KOPT-K1 (cell line): ENCODE results near the gene SLC16A2.

Experiments used
- H3K27ac ChIP-seq: fragments of 200-600 bp; sonication (generic); 2 replicates; pipeline ENCODE4 v1.5.1; 2016; ENCODE audit warnings: antibody characterized with exemption, mild to moderate bottlenecking, low read depth, low read length; ENCODE audit not compliant: poor library complexity, severe bottlenecking
- H3K36me3 ChIP-seq: fragments of 200-600 bp; sonication (generic); 2 replicates; pipeline ENCODE4 v1.5.1; 2017; ENCODE audit warnings: antibody characterized with exemption, mild to moderate bottlenecking, low read length, moderate library complexity; ENCODE audit not compliant: insufficient read depth
- H3K9me3 ChIP-seq: fragments of 200-600 bp; sonication (generic); 2 replicates; pipeline ENCODE4 v1.5.1; 2017; ENCODE audit warnings: antibody characterized with exemption, low read length, mild to moderate bottlenecking; ENCODE audit not compliant: insufficient read depth, poor library complexity, severe bottlenecking

Gene SLC16A2

DNA sequence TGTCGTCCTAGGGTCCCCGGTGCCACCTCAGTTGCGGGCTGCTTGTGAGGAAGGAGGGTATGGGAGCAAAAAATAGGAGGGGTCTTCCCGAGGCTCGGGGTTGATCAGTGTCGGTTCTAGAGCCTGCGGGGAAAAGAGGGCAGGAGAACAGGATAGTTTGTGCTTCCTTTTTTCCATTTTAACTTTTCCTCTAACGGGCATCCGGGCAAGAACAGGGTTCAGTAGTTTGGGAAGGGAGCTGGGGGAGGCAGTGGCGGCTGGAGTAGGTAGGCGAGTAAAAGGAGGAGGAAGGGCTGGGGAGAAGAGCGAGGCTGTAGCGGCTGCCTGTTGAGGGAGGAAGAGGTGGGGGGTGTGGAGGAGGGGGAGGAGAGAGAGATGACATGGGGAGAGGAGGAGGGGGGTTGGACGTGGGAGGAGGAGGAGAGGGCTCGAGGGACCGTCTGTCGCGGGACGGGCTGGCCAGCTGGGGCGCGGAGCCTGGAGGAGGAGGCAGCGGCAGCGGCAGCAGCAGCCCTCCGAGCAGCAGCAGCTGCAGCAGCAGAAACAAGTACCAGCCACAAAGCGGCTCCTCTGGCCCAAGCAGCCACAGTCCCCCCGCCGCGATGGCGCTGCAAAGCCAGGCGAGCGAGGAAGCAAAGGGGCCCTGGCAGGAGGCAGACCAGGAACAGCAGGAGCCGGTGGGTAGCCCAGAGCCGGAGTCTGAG is at the start of gene SLC16A2:
Gene SLC16A2 (plus strand): TSS at position 458 of the 704 bp plus-strand sequence. CDS start 145 bp downstream, at position 603.
- no peaks in the 10 kb centered on the region for H3K36me3 ChIP-seq
- no peak within 1 kb of the TSS for H3K27ac ChIP-seq
- H3K9me3 ChIP-seq: no peaks in the 10 kb centered on the region

DNA sequence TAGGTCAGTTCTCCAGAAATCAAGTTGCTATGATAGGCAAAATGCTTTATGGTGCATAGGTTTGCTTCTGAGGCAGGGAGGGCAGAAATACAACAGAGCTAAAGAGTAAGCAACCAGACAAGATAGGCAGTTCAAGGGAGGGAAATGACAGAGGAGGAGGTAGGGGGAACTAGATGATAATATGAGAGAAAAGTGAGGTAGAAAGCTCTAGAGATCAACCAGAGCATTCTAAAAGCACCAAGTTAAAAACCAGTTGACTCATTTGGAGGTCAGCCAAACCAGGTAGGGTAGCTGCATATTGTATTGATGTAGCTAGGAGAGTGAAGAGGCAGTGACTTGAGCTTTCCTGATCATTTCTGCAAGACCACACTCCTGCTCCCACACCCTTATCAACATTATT is 49.0 kb upstream of the SLC16A2 start:
- H3K36me3 ChIP-seq: no peaks in the 10 kb centered on the region
- no peaks in the 10 kb centered on the region for H3K9me3 ChIP-seq
- no peak overlapping the region for H3K27ac ChIP-seq

DNA sequence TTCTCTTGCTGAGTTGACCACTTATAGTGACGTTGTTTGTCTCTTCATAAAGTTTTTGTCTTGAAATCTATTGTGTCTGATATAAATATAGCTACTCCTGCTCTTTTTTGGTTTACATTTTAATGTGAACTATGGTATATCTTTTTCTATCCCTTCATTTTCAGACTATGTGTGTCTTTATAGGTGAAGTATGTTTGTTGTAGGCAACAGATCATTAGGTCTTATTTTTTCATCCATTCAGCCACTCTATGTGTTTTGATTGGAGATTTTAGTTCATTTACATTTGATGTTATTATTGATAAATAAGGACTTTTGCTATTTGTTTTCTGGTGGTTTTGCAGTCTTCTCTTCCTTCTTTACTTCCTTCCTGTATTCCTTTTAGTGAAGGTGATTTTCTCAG is 44.0 kb upstream of the SLC16A2 start:
- H3K27ac ChIP-seq: no peak overlapping the region
- no peaks in the 10 kb centered on the region for H3K9me3 ChIP-seq
- no peaks in the 10 kb centered on the region for H3K36me3 ChIP-seq

DNA sequence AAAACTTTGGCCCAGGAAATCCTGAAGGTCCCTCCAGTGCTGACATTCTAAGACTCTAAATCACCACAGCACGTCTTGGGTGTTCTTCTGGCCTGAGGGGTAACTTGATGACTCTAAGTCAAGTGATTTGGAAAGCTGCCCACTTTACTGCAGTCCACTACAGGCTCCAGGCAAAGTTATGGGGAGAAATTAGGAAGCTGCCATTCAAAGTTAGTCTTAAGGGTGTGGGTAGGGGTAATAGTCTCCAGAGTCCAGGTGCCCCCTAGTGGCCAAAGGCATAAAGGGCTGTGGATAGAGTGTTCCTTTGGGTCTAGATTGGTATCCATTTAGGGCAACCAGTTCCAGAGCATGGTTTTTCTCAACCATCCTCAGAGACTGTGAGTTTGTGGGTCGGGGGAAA is 38.7 kb upstream of the SLC16A2 start:
- no peaks in the 10 kb centered on the region for H3K9me3 ChIP-seq
- H3K36me3 ChIP-seq: no peaks in the 10 kb centered on the region
- no peak overlapping the region for H3K27ac ChIP-seq

DNA sequence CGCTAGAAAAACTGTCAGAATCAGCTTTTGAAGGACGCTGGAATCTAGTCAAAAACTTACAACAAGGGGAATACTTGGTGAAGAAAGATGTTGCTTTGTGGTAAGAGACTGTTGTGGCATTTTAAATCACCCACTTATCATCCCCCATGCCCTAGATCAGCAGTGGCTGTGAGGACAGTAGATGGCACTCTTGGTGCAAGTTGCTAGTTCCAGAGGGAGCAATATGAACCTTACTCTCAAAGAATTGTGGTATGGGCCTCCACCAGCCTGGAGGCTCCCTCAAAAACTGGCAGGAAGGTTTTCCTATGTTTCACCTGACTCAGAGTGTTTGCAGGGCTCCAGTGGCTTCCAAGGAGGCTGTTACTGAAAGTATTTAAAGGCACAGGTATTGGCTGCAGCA is 37.7 kb upstream of the SLC16A2 start:
- H3K27ac ChIP-seq: no peak overlapping the region
- H3K9me3 ChIP-seq: no peaks in the 10 kb centered on the region
- no peaks in the 10 kb centered on the region for H3K36me3 ChIP-seq

DNA sequence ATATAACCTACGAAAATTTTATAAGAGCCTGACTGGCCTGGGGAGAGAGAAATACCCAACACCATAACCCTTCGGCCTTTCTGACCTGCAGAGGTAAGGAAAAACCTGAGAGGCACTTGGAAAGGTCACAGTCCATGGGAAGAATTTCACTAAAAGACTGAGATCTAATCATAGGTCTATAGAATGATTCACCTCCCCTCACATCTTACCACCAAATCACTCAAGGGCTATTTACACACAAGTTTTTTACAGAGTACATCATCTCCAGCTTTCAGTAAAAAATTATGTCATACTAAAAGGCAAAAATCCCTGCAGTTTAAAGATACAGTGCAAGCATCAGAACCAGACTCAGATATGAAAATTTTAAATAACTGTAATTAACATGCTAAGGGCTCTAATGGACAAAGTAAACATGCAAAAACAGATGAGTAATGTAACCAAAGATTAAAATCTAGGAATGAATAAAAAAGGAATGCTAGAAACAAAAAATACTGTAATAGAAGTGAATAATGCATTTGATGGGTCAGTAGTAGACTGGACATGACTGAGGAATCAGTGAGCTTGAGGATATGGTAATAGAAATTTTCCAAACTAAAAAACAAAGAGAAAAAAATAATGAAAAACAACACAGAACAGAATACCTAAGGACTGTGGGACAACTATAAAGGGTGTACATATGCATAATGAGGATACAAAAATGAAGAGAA is 32.1 kb upstream of the SLC16A2 start:
- no peaks in the 10 kb centered on the region for H3K9me3 ChIP-seq
- no peaks in the 10 kb centered on the region for H3K36me3 ChIP-seq
- no peak overlapping the region for H3K27ac ChIP-seq

DNA sequence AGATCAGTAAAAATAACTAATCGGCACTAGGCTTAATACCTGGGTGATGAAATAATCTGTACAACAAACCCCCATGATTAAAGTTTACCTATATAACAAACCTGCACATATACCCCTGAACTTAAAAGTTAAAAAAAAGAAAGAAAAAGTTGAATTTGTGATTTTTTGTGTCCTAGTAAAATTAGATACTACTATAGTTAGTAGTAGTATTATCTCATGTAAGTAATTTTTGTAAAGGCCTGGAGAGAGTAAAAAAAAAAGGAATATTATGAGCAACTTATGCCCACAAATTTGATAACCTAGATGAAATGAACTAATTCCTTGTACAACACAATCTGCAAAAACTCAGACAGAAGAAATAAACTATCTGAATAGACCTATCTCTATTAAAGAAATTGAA is 25.7 kb upstream of the SLC16A2 start:
- H3K36me3 ChIP-seq: no peaks in the 10 kb centered on the region

DNA sequence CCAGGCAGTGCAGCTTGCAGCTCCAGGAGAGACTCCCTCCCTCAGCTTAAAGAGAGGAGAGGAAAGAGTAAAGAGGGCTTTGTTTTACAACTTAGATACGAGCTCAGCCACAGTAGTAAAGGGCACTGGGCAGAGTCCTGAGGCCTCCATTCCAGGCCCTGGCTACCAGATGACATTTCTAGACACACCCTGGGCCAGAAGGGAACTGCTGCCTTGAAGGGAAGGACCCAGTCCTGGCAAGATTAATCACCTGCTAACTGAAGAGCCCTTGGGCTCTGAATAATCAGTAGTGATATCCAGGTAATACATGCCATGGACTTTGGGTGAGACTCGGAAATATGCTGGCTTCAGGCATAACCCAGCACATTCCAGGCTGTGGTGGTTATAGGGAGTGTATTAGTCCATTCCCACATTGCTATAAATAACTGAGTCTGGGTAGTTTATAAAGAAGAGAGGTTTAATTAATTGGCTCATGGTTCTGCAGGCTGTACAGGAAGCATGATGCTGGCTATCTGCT is 15.3 kb upstream of the SLC16A2 start:
- Histone ChIP-seq H3K36me3 (no peaks in the 10 kb centered on the region), H3K27ac (no peak overlapping the region), H3K9me3 (no peaks in the 10 kb centered on the region)

More for the DNA sequence above, 25.7 kb upstream of the SLC16A2 start:
- no peak overlapping the region for H3K27ac ChIP-seq
- no peaks in the 10 kb centered on the region for H3K9me3 ChIP-seq

DNA sequence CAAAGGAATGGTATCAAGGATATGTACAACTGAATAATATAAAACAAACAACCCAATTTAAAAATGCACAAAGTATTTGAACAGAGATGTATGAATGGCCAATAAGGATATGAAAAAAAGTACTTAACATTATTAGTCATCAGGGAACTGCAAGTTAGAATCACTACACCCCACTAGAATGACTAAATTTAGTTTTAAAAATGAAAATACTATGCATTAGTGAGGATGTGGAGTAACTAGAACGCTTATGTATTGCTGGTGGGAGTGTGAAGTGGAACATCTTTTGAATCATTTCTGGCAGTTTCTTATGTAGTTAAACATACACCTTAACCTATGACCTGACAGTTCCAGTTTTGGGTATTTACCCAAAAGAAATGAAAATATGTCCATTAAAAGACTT is 13.0 kb upstream of the SLC16A2 start:
- no peak overlapping the region for H3K27ac ChIP-seq
- no peaks in the 10 kb centered on the region for H3K36me3 ChIP-seq
- H3K9me3 ChIP-seq: no peaks in the 10 kb centered on the region

DNA sequence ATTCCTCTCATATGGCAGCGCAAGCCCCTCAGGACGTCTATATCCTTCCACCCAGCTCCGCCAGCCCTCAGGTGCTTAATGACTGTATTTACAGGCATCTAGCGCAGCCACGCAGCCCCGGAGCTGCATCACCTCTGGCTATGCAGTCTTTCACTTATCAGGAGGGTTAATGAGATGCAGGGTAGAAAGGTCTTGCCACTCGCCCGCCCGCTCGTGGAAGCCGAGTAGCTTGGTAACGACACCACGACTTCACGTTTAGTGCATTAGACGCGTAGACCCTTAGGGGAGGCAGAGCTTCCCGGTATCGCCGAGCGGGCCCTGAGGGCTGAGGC is 1.5 kb upstream of the SLC16A2 start:
- no peaks in the 10 kb centered on the region for H3K36me3 ChIP-seq
- H3K9me3 ChIP-seq: no peaks in the 10 kb centered on the region
- H3K27ac ChIP-seq: no peak overlapping the region

DNA sequence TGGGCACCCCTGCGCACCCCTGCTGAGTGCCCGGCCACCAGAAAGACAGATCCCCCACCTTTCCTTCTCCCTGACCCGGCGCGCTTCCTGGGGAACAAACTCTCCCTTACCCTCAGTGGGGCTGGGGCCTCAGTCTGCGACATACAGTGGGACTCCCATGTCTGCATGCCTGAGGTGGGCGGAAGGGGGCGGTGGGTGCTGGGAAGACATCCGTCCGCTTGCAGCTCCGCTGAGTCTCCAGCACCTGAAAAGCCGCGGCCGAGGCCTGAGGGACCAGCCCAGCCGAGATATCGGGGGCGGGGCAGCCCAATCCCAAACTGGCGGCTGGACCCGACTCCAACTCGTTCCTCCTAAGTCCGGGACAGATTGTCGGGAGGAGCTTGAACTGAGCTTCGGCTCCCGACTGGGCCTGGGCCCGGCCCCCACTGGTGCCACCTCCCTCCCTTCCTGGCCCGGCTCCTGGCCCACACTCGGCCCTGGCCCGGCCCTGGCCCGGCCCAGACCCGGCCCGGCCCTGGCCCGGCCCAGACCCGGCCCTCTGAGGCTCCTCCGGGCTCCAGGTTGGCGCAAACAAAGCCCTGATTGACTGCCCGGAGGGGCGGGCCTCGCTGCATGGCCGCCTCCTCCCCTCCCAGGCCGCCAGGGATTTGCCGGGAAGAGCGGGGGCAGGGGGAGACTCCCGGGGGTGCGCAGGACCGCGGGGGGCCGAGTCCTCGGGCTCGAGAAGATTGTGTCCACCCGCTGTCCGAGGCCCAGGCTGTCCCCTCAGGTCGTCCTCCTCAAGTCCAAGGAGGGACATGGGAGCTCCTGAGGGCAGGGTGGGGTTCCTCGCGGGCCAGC is 877 bp upstream of the SLC16A2 start:
- Histone ChIP-seq H3K36me3 (no peaks in the 10 kb centered on the region), H3K9me3 (no peaks in the 10 kb centered on the region), H3K27ac (no peak overlapping the region)

DNA sequence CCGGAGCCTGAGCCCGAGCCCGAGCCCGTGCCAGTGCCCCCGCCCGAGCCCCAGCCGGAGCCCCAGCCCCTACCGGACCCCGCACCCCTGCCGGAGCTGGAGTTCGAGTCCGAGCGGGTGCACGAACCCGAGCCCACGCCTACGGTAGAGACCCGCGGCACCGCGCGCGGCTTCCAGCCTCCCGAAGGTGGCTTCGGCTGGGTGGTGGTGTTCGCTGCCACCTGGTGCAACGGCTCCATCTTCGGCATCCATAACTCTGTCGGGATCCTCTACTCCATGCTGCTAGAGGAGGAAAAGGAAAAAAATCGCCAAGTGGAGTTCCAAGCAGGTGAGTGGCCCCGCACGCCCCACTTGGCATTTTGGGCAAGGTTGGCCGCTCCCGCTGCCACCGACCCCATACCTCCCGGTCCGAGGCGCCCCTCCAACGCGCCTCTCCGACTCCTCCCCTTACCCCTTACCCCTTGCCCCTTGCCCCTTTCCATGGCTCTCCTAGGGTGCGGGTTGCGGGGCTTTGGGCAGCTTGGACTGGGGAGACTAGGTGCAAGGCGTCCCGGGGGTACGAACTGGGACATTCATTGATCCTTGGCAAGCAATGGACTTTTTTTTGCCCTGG is 553 bp downstream of the SLC16A2 start:
- H3K36me3 ChIP-seq: no peaks in the 10 kb centered on the region

DNA sequence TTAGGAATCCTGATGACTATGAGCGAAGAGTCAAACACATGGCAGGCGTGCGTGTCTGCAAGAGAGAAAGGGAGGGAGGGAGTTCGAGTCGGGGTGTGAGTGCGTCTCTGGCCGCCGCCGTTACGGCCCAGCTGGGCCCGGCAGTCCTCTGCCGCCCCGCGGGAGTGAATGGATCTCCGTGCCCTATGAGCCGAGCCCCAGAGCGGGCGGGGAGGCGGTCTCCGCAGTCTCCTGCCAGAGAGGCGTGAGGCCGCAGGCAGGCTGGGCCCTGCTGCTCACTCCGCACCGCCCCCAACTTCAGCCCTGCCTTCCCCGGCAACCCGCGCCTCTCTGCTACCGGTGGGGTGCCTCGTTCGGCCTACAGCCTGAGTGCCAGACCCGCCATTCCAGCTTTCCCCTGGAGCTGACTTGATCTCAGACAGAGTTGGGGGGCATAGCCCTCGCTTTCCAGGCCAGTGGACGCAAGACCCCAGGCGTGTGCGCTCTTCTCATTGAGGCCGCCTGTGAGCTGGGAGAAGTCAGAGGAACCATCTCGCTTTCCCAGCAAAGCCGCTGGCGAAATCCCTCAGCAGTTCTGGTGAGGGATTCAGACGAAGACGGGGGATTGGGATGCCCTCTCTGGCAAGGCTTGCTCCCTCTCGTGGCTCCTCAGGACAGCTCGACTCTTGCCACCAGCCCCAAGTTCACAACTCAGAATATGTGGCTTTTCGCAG is 1.4 kb downstream of the SLC16A2 start:
- no peak overlapping the region for H3K27ac ChIP-seq
- no peaks in the 10 kb centered on the region for H3K9me3 ChIP-seq
- no peaks in the 10 kb centered on the region for H3K36me3 ChIP-seq

More for the DNA sequence above, 553 bp downstream of the SLC16A2 start:
- Histone ChIP-seq H3K9me3 (no peaks in the 10 kb centered on the region), H3K27ac (no peak overlapping the region)

DNA sequence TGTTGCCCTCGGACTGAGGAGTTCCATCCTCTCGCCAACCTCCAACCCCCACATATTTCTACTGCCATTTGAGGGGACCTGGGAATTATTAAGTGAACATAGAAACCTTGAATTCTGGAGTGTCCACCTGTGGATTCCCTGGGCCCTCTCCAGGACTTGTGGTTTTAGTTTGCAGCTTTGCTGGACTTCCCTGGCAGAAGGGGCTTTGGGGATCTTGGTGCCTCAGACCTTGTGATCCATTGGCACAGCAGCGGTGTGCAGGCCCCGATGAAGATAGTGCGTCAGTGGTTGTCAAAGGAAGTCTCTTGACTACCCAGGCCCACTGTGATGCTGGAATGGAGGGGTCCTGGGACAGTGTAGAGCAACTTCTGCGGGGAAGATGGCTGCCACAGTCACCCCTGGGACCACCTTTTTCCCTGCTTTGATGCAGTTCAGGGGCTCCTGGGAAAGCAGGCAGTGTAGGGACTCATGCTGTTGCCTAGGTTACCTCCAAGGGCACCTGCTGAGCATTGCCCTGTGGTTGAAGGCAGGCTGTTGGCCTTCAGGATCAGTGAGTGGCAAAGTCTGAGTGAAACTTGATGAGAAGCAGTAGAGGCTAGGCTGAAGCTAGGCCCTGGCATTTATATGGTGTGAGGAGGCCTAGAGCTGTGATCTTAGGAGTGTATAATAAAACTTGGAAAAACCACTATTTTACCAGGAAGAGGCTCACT is 2.2 kb downstream of the SLC16A2 start:
- no peaks in the 10 kb centered on the region for H3K36me3 ChIP-seq
- H3K27ac ChIP-seq: no peak overlapping the region
- H3K9me3 ChIP-seq: no peaks in the 10 kb centered on the region
